ENCODE results near the gene RTN4RL1. TPM values are rescaled to one million over a fixed set of nuclear protein-coding genes. Genes with fewer than 3 reads are reported as not detected.

Gene RTN4RL1
- total RNA-seq, 1 experiment from 2014 or later = 0.80 TPM

DNA sequence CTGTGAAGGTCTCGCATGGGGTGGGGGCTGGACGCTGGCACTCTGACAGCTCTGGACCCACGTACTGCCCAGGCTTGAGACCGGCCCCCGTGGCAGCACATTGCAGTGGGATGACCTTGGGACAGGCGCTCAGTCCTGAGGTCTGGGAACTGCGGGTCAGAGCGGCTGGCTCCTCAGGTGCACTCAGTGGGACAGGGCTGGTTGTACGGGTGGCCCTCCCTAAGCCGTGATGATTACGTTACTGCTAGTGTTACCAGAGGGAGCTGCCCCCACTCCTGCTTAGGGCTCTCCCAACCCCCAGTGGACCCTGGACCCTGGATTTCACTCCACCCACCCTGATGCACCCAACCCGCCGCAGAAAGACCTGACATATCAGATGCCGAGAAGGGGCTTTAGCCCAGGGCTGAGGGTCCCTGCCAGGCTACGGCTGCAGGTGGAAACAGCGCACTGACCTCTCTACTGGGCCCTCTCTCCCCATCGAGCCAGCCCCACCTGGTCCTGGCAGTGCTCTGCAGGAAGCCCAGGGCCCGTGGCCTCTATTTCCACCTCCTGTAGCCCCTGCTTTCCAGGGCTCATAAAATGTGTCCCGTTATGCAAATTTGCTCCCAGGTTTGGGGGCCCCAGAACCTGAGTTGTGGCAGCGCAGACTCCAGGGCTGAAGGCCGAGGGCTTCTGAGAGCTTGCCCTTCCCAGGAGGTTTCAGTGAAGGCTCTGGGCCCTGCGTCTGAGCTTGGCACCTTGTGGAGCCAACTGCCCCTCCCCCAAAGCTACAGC is 77.2 kb downstream of the RTN4RL1 start:
- BruUV-seq (replicated peaks) = no TSS peak
- Histone ChIP-seq H3K36me3 (ENCODE audit: control insufficient read depth, insufficient read depth, low read length) (no peaks in the 10 kb centered on the region), H3K9me3 (ENCODE audit: control insufficient read depth, insufficient read depth, low read depth, low read length) (no peaks in the 10 kb centered on the region), H3K27ac (ENCODE audit: low read length) (no peak overlapping the region), H3K27me3 (ENCODE audit: control insufficient read depth, insufficient read depth, low read length) (no peaks in the 10 kb centered on the region), H3K4me3 (ENCODE audit: low read depth in 2 of 2, low read length in 2 of 2) (no peak overlapping the region), H3K4me1 (ENCODE audit: control insufficient read depth, insufficient read depth, low read length) (no peaks in the 10 kb centered on the region)
- POLR2A ChIA-PET = no interaction called here
- DNase-seq (ENCODE audit: low read depth, low spot score) = no peak
- intact Hi-C loops (cut with micrococcal nuclease; ENCODE audit: unreplicated experiment) = no loop called here
- CTCF ChIA-PET = no interaction called here
- in situ Hi-C loops (cut with HindIII; ENCODE audit: low pct_unique_long_range_greater_than_20kb, low sequenced_read_pairs) = no loop called here
- ATAC-seq = no peak
- TF ChIP-seq, protein P1, sequence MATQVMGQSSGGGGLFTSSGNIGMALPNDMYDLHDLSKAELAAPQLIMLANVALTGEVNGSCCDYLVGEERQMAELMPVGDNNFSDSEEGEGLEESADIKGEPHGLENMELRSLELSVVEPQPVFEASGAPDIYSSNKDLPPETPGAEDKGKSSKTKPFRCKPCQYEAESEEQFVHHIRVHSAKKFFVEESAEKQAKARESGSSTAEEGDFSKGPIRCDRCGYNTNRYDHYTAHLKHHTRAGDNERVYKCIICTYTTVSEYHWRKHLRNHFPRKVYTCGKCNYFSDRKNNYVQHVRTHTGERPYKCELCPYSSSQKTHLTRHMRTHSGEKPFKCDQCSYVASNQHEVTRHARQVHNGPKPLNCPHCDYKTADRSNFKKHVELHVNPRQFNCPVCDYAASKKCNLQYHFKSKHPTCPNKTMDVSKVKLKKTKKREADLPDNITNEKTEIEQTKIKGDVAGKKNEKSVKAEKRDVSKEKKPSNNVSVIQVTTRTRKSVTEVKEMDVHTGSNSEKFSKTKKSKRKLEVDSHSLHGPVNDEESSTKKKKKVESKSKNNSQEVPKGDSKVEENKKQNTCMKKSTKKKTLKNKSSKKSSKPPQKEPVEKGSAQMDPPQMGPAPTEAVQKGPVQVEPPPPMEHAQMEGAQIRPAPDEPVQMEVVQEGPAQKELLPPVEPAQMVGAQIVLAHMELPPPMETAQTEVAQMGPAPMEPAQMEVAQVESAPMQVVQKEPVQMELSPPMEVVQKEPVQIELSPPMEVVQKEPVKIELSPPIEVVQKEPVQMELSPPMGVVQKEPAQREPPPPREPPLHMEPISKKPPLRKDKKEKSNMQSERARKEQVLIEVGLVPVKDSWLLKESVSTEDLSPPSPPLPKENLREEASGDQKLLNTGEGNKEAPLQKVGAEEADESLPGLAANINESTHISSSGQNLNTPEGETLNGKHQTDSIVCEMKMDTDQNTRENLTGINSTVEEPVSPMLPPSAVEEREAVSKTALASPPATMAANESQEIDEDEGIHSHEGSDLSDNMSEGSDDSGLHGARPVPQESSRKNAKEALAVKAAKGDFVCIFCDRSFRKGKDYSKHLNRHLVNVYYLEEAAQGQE (IDR thresholded peaks at IDR 0.05; ENCODE audit: insufficient read depth in 1 of 2, low read depth in 2 of 2, low read length in 1 of 2) = no peak
- TF ChIP-seq TCF7L2 (IDR thresholded peaks at IDR 0.05; ENCODE audit: low read depth, low read length) (no peak), SIN3A (IDR thresholded peaks at IDR 0.05; ENCODE audit: borderline replicate concordance, insufficient read depth, low read depth, low read length) (no peak), POLR2AphosphoS5 (IDR thresholded peaks at IDR 0.05; ENCODE audit: low read depth, low read length) (no peak)
- TF ChIP-seq, protein P2, sequence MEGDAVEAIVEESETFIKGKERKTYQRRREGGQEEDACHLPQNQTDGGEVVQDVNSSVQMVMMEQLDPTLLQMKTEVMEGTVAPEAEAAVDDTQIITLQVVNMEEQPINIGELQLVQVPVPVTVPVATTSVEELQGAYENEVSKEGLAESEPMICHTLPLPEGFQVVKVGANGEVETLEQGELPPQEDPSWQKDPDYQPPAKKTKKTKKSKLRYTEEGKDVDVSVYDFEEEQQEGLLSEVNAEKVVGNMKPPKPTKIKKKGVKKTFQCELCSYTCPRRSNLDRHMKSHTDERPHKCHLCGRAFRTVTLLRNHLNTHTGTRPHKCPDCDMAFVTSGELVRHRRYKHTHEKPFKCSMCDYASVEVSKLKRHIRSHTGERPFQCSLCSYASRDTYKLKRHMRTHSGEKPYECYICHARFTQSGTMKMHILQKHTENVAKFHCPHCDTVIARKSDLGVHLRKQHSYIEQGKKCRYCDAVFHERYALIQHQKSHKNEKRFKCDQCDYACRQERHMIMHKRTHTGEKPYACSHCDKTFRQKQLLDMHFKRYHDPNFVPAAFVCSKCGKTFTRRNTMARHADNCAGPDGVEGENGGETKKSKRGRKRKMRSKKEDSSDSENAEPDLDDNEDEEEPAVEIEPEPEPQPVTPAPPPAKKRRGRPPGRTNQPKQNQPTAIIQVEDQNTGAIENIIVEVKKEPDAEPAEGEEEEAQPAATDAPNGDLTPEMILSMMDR (IDR thresholded peaks at IDR 0.05) = no peak

DNA sequence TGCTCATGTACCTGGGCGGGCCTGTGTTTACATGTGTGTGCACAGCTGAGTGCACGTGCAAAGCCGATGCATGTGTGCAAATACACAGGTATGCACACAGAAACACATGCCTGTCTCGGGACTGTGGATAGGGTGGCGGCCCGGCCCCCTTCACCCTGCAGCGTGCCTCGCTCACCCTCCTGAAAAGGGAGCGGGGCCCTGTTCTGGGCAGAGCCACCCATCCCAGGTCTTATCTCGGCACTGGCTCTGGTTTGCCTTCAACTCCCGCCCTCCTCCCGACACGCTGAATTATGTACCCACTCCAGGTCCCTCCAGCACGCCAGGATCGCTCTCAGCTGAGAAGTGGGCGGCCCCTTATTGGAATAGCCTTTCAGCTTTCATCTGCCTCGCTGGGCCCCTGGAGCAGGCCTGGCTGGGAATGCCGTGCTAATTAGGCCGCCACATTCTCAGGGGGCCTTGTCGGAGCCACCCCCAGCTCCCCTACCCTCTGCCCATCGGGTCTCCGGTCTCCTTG is 77.8 kb downstream of the RTN4RL1 start:
- Histone ChIP-seq H3K4me1 (ENCODE audit: control insufficient read depth, insufficient read depth, low read length) (no peaks in the 10 kb centered on the region), H3K4me3 (ENCODE audit: low read depth in 2 of 2, low read length in 2 of 2) (no peak overlapping the region), H3K27ac (ENCODE audit: low read length) (no peak overlapping the region), H3K27me3 (ENCODE audit: control insufficient read depth, insufficient read depth, low read length) (no peaks in the 10 kb centered on the region), H3K36me3 (ENCODE audit: control insufficient read depth, insufficient read depth, low read length) (no peaks in the 10 kb centered on the region), H3K9me3 (ENCODE audit: control insufficient read depth, insufficient read depth, low read depth, low read length) (no peaks in the 10 kb centered on the region)
- no peak for TF ChIP-seq SIN3A (IDR thresholded peaks at IDR 0.05; ENCODE audit: borderline replicate concordance, insufficient read depth, low read depth, low read length)
- TF ChIP-seq, protein P1 (IDR thresholded peaks at IDR 0.05; ENCODE audit: insufficient read depth in 1 of 2, low read depth in 2 of 2, low read length in 1 of 2) = no peak
- no peak for TF ChIP-seq POLR2AphosphoS5 (IDR thresholded peaks at IDR 0.05; ENCODE audit: low read depth, low read length)
- TF ChIP-seq, protein P2 (IDR thresholded peaks at IDR 0.05) = no peak
- TF ChIP-seq TCF7L2 (IDR thresholded peaks at IDR 0.05; ENCODE audit: low read depth, low read length) = no peak
- ATAC-seq (no peak), DNase-seq (ENCODE audit: low read depth, low spot score) (no peak)
- CTCF ChIA-PET = no interaction called here
- intact Hi-C loops (cut with micrococcal nuclease; ENCODE audit: unreplicated experiment) = no loop called here
- POLR2A ChIA-PET = no interaction called here
- in situ Hi-C loops (cut with HindIII; ENCODE audit: low pct_unique_long_range_greater_than_20kb, low sequenced_read_pairs) = no loop called here
- no TSS peak for BruUV-seq (replicated peaks)

Data from Panc1 (cell line).